ENCODE data around the gene SLC7A7. TPM values are rescaled to one million over a fixed set of nuclear protein-coding genes. Genes with fewer than 3 reads are reported as not detected.
A peak's percentile ranks its signal among the peaks of the same experiment; 100 is the strongest.

The SLC7A7 gene
- polyA plus RNA-seq, 3 donors, result 262 to 425 (median 371) TPM

DNA sequence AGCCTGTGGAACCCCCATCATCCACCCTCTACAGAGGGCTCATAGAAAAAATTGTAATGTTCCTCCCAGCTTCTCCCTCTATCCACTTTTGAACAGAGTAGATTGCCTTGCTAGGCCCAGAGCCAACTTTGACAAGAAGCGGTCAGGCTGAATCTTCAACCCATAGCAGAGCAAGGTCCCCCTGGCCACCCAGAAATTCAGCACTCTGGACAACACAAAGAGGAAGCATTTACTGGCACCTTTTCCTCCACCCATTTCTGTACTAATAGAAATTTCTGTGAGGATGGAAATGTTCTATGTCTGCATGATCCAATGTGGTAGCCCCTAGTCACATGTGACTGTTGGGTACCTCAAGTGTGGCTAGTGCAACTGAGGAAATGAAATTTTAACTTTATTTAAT is 91.4 kb downstream of the SLC7A7 start:
- 100% methylated on average over 1 of the region's 1 CpG for WGBS (ENCODE audit: insufficient coverage)
- intact Hi-C loops (cut with micrococcal nuclease), result no loop called here
- H3K27ac Mint-ChIP-seq, result peak overlapping the region in 1 of 7 donors; percentile 30

More for the DNA sequence above, 91.4 kb downstream of the SLC7A7 start:
- Mint-ChIP-seq H3K4me1 (no peaks in the 10 kb centered on the region), H3K27me3 (ENCODE audit: low read depth in 3 of 3) (peaks cover 10 to 18% (median 10%) of the 10 kb centered on the region in 3 donors), H3K36me3 (no peaks in the 10 kb centered on the region), H3K9me3 (peaks cover 2 to 9% (median 7%) of the 10 kb centered on the region in 7 donors), H3K4me3 (no peak overlapping the region)
- no peak overlapping the region for H3K4me3 ChIP-seq (replicated peaks in 1 of 3; ENCODE audit: low read depth in 2 of 3, low read length in 3 of 3)
- TF ChIP-seq, protein P1, sequence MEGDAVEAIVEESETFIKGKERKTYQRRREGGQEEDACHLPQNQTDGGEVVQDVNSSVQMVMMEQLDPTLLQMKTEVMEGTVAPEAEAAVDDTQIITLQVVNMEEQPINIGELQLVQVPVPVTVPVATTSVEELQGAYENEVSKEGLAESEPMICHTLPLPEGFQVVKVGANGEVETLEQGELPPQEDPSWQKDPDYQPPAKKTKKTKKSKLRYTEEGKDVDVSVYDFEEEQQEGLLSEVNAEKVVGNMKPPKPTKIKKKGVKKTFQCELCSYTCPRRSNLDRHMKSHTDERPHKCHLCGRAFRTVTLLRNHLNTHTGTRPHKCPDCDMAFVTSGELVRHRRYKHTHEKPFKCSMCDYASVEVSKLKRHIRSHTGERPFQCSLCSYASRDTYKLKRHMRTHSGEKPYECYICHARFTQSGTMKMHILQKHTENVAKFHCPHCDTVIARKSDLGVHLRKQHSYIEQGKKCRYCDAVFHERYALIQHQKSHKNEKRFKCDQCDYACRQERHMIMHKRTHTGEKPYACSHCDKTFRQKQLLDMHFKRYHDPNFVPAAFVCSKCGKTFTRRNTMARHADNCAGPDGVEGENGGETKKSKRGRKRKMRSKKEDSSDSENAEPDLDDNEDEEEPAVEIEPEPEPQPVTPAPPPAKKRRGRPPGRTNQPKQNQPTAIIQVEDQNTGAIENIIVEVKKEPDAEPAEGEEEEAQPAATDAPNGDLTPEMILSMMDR (IDR thresholded peaks at IDR 0.05), result no peak
- H3K9me3 ChIP-seq (replicated peaks in 1 of 2; ENCODE audit: control insufficient read depth in 1 of 2, insufficient read depth in 1 of 2, low read length in 2 of 2), result peaks cover 0 to 3% of the 10 kb centered on the region in 2 donors
- no peaks in the 10 kb centered on the region for H3K79me2 ChIP-seq (ENCODE audit: insufficient read depth, low read length)
- H3K9ac ChIP-seq (ENCODE audit: insufficient read depth, low read length, poor library complexity, severe bottlenecking), result no peak overlapping the region
- no peaks in the 10 kb centered on the region for H3K36me3 ChIP-seq (replicated peaks in 1 of 2; ENCODE audit: control insufficient read depth in 1 of 2, insufficient read depth in 2 of 2, low read length in 2 of 2)
- no peak overlapping the region for H3K4me2 ChIP-seq (replicated peaks; ENCODE audit: extremely low read depth, low read length, poor library complexity, severe bottlenecking)
- H3K27me3 ChIP-seq (ENCODE audit: control insufficient read depth in 2 of 2, insufficient read depth in 2 of 2, low read length in 2 of 2), result peaks cover 2 to 6% of the 10 kb centered on the region in 2 donors
- H2AFZ ChIP-seq (ENCODE audit: insufficient read depth, low read depth, low read length, poor library complexity, severe bottlenecking), result no peak overlapping the region
- no peak overlapping the region for H3K27ac ChIP-seq (ENCODE audit: low read depth in 1 of 2, low read length in 2 of 2)
- no peak for DNase-seq
- no peaks in the 10 kb centered on the region for H3K4me1 ChIP-seq (ENCODE audit: control insufficient read depth in 1 of 2, insufficient read depth in 2 of 2, low read length in 2 of 2)
- H4K20me1 ChIP-seq (ENCODE audit: insufficient read depth, low read length), result no peaks in the 10 kb centered on the region

Small RNAs within 50 kb of the gene (small RNA-seq; reads per million reads assigned to genes)
- not detected for gene RF00019 (ENCODE audit: insufficient read length, low read depth)
- not detected for gene RF00588 (ENCODE audit: insufficient read length, low read depth)

Other genes starting within 250 kb of the SLC7A7 start
- gene DAD1, start 226.2 kb downstream of the SLC7A7 start, polyA plus RNA-seq, result 100 to 1,000 TPM; 126 to 444 (median 440) TPM
- gene ABHD4, start 217.1 kb downstream of the SLC7A7 start, polyA plus RNA-seq, result 10 to 100 TPM in 2 of 3 donors, 1 to 10 TPM in 1; 9.4 to 13.4 (median 12.5) TPM
- gene OR6J1, start 171.1 kb downstream of the SLC7A7 start, polyA plus RNA-seq, result not detected
- 100 to 1,000 TPM in 1 of 3 donors, 10 to 100 TPM in 2; 61.2 to 264 (median 86.9) TPM for gene OXA1L, start 48.7 kb downstream of the SLC7A7 start, polyA plus RNA-seq
- 100 to 1,000 TPM in 2 of 3 donors, 10 to 100 TPM in 1; 32.3 to 164 (median 130) TPM for gene MRPL52, start 14.5 kb upstream of the SLC7A7 start, polyA plus RNA-seq
- gene MMP14, start 21.1 kb upstream of the SLC7A7 start, polyA plus RNA-seq, result 1 to 10 TPM in 1 of 3 donors, under 1 TPM in 2; 0.14 to 4.6 (median 0.44) TPM
- gene LRP10, start 56.3 kb upstream of the SLC7A7 start, polyA plus RNA-seq, result 10 to 100 TPM; 39.0 to 65.1 (median 51.5) TPM
- 1 to 10 TPM in 1 of 3 donors, not detected in 2; 1.8 TPM for gene REM2, start 67.8 kb upstream of the SLC7A7 start, polyA plus RNA-seq
- gene RBM23, start 103.7 kb upstream of the SLC7A7 start, polyA plus RNA-seq, result 10 to 100 TPM; 76.7 to 89.7 (median 85.7) TPM
- 10 to 100 TPM; 38.7 to 44.4 (median 44.1) TPM for gene PRMT5, start 113.9 kb upstream of the SLC7A7 start, polyA plus RNA-seq
- 10 to 100 TPM; 57.3 to 79.7 (median 69.5) TPM for gene HAUS4, start 141.7 kb upstream of the SLC7A7 start, polyA plus RNA-seq
- under 1 TPM in 1 of 3 donors, not detected in 2; 0.04 TPM for gene AJUBA, start 167.1 kb upstream of the SLC7A7 start, polyA plus RNA-seq
- 10 to 100 TPM in 1 of 3 donors, 1 to 10 TPM in 2; 2.5 to 17.6 (median 3.7) TPM for gene C14orf93, start 194.7 kb upstream of the SLC7A7 start, polyA plus RNA-seq
- gene PSMB5, start 219.5 kb upstream of the SLC7A7 start, polyA plus RNA-seq, result 10 to 100 TPM; 16.8 to 61.8 (median 57.6) TPM
- not detected for gene PSMB11, start 226.8 kb upstream of the SLC7A7 start, polyA plus RNA-seq
- gene CDH24, start 242.1 kb upstream of the SLC7A7 start, polyA plus RNA-seq, result under 1 TPM in 2 of 3 donors, not detected in 1; 0.13 to 0.14 TPM

Measured in CD14-positive monocyte (primary cell).